Stimulated activated naive CD4-positive, alpha-beta T cell (primary cell): ENCODE data around the gene STX8.
"Not testable (repeated sequence)": the region's sequence is repeated elsewhere in the genome, so short reads cannot be mapped to it uniquely, and the experiment has no call there.

ENCODE experiments used
- DNase-seq, 6 experiments: peaks; one replicate each; lab custom pipeline; 2025; lab: John Stamatoyannopoulos, UW

STX8 gene

GRCh38 chr17:9401434-9401833 lies 174.2 kb downstream of the STX8 start:
- DNase-seq = no peak

DNA sequence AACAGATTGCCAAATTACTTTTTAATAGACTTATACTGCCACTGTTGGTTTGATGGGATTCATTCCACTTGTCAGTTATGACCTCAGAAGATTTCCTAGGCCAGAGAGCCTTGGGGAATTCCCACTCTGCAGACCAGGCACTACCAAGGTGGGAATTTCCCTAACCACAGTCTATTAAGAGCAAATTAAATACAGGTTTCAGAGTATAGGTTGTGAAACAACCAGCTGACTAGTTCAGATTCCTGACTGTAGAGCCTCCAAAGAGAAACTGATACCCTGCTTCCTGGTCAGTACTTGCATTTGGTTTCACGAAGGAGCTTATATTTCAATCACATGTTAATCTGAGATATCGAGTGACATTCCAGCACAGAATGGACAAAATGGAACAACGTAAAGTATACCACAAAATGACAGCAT lies 186.5 kb downstream of the STX8 start:
- no peak for DNase-seq

DNA sequence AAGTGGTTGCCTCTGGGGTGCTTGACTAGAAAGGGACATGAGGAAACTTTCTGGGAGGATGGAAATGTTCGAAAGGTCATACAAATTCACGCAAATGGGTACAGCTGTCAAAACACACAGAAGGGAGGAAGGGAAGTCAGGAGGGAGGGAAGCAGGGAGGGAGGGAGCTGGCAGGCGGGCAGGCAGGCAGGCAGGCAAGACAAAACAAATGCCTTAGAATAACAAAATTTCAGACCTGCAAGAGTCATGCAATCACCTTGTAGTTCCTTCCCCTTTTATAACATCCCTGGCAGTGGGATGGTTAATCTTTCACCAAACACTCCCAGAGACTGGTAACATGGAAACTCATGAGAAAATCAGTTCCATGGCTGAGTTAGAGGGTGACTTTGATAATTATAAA lies 189.2 kb downstream of the STX8 start:
- no peak for DNase-seq

GRCh38 chr17:9383826-9384225 lies 191.8 kb downstream of the STX8 start:
- no peak for DNase-seq

- DNase-seq = no peak
Measured at GRCh38 chr17:9382626-9383025, 193.0 kb downstream of the STX8 start.

GRCh38 chr17:9381068-9381467 lies 194.6 kb downstream of the STX8 start:
- no peak for DNase-seq

- no peak for DNase-seq
Measured at GRCh38 chr17:9380361-9380760, 195.3 kb downstream of the STX8 start.

DNA sequence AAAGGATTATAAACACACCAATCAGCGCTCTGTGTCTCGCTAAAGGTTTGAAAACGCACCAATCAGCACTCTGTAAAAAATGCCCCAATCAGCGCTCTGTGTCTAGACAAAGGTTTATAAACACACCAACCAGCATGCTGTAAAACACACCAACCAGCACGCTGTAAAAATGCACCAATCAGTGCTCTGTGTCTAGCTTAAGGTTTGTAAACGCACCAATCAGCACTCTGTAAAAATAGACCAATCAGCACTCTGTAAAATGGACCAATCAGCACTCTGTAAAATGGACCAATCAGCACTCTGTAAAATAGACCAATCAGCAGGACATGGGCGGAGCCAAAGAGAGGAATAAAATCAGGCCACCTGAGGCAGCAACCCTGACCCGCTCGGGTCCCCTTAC lies 199.4 kb downstream of the STX8 start:
- not testable (repeated sequence) for DNase-seq

DNA sequence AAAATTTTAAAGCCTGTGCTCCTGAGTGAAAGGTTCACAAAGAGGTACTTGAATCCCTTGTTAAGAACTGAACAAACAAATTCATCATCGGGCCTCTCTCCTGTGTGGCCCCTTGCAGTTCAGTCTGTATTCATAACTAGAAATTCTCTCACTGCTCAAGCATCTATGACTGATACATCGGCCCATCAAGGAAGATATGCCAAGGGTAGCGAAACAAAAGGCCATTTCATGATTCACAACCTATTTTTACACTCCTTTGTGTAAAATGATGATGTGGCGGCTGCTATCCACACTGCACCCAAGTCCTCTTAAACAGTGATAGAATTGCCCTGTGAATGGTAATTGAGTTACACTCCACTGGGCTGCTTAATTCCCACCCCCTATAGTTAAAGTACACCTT lies 204.6 kb downstream of the STX8 start:
- no peak for DNase-seq

DNA sequence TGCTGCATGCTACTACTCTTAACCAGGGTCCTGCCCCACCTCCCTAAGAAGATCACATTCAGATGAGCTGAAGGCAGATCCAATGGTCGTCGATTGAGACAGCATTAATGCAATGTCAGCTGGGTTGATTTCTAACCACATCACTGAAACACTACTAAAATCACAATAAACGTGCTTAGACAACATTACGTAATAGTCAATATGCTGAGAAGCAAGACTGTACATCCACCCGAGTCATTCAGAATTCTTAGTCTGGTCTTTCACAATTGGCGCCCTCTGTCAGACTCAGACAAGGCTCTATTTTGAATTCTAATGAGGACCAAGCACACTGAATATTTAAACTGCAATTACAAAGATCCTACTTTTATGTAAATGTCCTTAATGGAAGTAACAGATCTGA lies 205.2 kb downstream of the STX8 start:
- no peak for DNase-seq

DNA sequence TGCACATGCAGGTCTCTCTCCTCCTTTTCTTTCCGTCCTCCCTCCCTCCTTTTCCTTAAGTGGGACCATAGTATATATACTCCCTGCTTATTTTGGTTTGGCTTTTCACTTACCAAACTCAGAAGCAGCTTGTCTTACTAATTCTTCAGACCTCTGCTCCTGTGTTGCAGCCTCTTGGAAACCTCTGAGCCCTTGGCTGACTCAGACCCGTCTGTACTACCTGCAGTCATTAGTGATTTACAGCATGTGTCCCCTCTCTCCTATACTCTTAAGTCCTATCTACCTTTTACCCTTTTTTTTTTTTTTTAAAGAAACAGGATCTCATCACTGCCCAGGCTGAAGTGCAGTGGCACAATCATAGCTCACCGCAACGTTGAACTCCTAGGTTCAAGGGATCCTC lies 207.0 kb downstream of the STX8 start:
- DNase-seq = no peak

- no peak for DNase-seq
Measured at GRCh38 chr17:9367156-9367555, 208.5 kb downstream of the STX8 start.

- DNase-seq = no peak
Measured at GRCh38 chr17:9364837-9365430, 210.7 kb downstream of the STX8 start.

- no peak for DNase-seq
Measured at GRCh38 chr17:9363440-9364350, 211.9 kb downstream of the STX8 start.

- DNase-seq = no peak
Measured at GRCh38 chr17:9361188-9361955, 214.2 kb downstream of the STX8 start.

DNA sequence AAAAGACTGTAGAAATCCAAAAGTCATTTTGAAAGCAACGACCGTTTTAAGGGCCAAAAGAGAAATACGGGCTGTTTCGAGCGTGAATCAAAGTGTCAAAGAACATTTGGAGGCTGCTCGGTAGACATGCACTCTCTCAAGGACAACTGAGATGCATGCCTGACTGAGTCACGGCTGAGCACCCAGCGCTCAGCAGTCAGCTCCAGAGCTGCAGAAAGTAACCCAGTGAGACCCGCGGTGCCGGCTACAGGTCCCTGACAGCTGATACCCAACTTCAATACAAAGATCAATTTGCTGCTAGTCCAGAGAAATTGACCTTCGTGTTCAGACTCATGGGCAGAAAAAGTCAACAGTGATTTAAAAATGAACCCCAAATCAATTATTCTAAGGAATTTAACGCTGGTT lies 214.9 kb downstream of the STX8 start:
- no peak for DNase-seq

GRCh38 chr17:9356488-9356911 lies 219.1 kb downstream of the STX8 start:
- DNase-seq = peak in 1 of 6 experiments; percentile 1

DNA sequence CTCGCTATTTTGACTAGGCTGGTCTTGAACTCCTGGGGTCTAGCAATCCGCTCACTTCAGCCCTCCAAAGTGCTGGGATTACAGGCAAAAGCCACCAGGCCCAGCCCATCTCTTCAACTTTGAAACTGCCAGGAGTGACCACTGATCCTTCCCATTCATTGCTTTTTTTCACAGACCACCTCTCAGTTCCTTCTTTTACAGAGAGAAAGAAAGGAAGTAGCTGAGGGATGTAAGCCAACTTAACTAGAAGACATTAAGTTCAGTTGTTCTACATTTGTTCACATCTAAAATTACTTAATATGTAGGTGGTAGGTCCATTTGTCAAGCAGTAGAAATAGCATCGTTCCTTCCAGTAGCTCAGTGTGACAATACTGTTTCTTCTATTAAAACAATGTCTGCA lies 219.8 kb downstream of the STX8 start:
- no peak for DNase-seq

- not testable (repeated sequence) for DNase-seq
Measured at GRCh38 chr17:9355231-9355630, 220.4 kb downstream of the STX8 start.

DNA sequence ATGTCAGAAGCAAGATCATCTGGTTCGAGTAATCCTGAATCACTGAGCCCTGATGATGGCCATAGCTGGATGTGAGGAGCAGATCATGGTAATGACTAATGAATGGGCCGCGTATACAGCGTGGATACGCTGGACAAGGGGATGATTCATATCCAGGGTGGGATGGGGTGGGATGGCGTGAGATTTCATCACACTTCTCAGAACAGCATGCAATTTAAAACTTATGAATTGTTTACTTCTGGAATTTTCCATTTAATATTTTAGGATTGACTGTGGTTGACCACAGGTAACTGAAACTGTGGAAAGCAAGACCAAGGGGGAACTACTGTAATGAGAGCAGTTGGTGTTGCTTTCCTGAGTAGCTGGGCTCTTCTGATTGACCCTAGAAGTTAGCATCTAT lies 225.5 kb downstream of the STX8 start:
- no peak for DNase-seq

- no peak for DNase-seq
Measured at GRCh38 chr17:9346296-9346926, 229.2 kb downstream of the STX8 start.

DNA sequence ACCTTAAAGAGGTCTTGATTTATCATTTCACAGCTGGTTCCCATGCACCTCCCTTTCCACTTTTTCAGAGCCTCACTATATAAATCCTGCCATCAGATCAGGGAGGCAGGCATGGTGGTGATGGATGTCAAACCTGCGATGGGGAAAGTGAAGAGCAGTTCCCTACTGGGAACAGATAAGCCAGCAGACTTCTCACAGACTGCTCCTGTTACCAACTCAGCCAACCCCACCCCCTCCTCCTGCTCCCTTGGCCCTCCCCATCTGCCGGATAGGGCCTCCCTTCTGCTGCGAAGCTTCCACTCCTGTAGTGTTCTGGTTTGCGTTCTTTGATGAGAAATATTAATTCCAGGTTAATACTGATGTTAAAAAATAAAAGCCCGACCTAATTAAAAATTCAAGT lies 232.1 kb downstream of the STX8 start:
- no peak for DNase-seq
